Large intestine (tissue), 3 donors: Measurements from ENCODE around the gene ITGA8. TPM values are rescaled to one million over a fixed set of nuclear protein-coding genes. Genes with fewer than 3 reads are reported as not detected.

Experiments
- DNase-seq, 2 donors: peaks; one replicate each; pipeline versions ENCODE4 v3.0.0 to v3.0.0-alpha.2; 2013
- H3K27ac ChIP-seq: one replicate; pipeline ENCODE4 v1.5.1; 2013; ENCODE audit warnings: low read length
- H3K27me3 ChIP-seq: 2 replicates; pipeline ENCODE4 v1.6.1; 2013; ENCODE audit warnings: low read length; ENCODE audit not compliant: control insufficient read depth, insufficient read depth
- H3K36me3 ChIP-seq: 2 replicates; pipeline ENCODE4 v1.6.1; 2013; ENCODE audit warnings: low read length; ENCODE audit not compliant: control insufficient read depth, insufficient read depth
- H3K4me1 ChIP-seq: one replicate; pipeline ENCODE4 v1.6.1; 2013; ENCODE audit warnings: low read length; ENCODE audit not compliant: control insufficient read depth, insufficient read depth
- H3K4me3 ChIP-seq: one replicate; pipeline ENCODE4 v1.5.1; 2013; ENCODE audit warnings: low read length
- H3K9me3 ChIP-seq: one replicate; pipeline ENCODE4 v1.6.1; 2013; ENCODE audit warnings: mild to moderate bottlenecking, low read depth, low read length, moderate library complexity; ENCODE audit not compliant: control insufficient read depth
- WGBS: methylation state at CpG from one replicate; pipeline ENCODE4 v1.1.5; 2013; ENCODE audit warnings: low lambda C conversion rate; ENCODE audit not compliant: insufficient coverage; 5-methylcytosine and 5-hydroxymethylcytosine counted together
- polyA plus RNA-seq: library from polyadenylated mRNA; unstranded; fragments of 120-200 nt; gene quantifications from one replicate; pipeline ENCODE4 v1.2.1, GENCODE V29; 2013

Gene ITGA8
- polyA plus RNA-seq, 1 donor: 9.5 TPM

GRCh38 chr10:15719049-15719898 is 448 bp downstream of the ITGA8 start:
- Histone ChIP-seq H3K27me3 (peaks cover 35% of the 10 kb centered on the region), H3K9me3 (no peaks in the 10 kb centered on the region), H3K27ac (no peak overlapping the region), H3K36me3 (no peaks in the 10 kb centered on the region), H3K4me3 (peak overlapping the region; percentile 40), H3K4me1 (no peaks in the 10 kb centered on the region)
- peak in 1 of 2 donors; percentile 14 for DNase-seq
- WGBS: no CpG with 5 or more reads among the region's 67 CpGs

- WGBS: no CpG with 5 or more reads among the region's 17 CpGs
- Histone ChIP-seq H3K4me1 (no peaks in the 10 kb centered on the region), H3K36me3 (no peaks in the 10 kb centered on the region), H3K27me3 (peaks cover 35% of the 10 kb centered on the region), H3K4me3 (peak overlapping the region; percentile 40), H3K9me3 (no peaks in the 10 kb centered on the region), H3K27ac (no peak overlapping the region)
- peak in 1 of 2 donors; percentile 18 for DNase-seq
Measured at GRCh38 chr10:15718694-15719048, 1.1 kb downstream of the ITGA8 start.

GRCh38 chr10:15715619-15716227 is 4.0 kb downstream of the ITGA8 start:
- Histone ChIP-seq H3K27ac (no peak overlapping the region), H3K27me3 (peaks cover 24% of the 10 kb centered on the region), H3K4me3 (no peak overlapping the region), H3K36me3 (no peaks in the 10 kb centered on the region), H3K4me1 (no peaks in the 10 kb centered on the region), H3K9me3 (no peaks in the 10 kb centered on the region)
- WGBS: no CpG with 5 or more reads among the region's 5 CpGs
- peak in 1 of 2 donors; percentile 6 for DNase-seq

- Histone ChIP-seq H3K4me1 (no peaks in the 10 kb centered on the region), H3K36me3 (no peaks in the 10 kb centered on the region), H3K27ac (no peak overlapping the region), H3K4me3 (no peak overlapping the region), H3K27me3 (peaks cover 19% of the 10 kb centered on the region), H3K9me3 (no peaks in the 10 kb centered on the region)
- DNase-seq: no peak
- 100% methylated on average over 1 of the region's 5 CpGs for WGBS
Measured at GRCh38 chr10:15714847-15715246, 4.9 kb downstream of the ITGA8 start.

GRCh38 chr10:15712883-15713282 is 6.8 kb downstream of the ITGA8 start:
- no CpG with 5 or more reads among the region's 2 CpGs for WGBS
- Histone ChIP-seq H3K27ac (no peak overlapping the region), H3K9me3 (no peaks in the 10 kb centered on the region), H3K27me3 (peaks cover 3% of the 10 kb centered on the region), H3K36me3 (no peaks in the 10 kb centered on the region), H3K4me1 (no peaks in the 10 kb centered on the region), H3K4me3 (no peak overlapping the region)
- no peak for DNase-seq

GRCh38 chr10:15710455-15710854 is 9.3 kb downstream of the ITGA8 start:
- Histone ChIP-seq H3K36me3 (no peaks in the 10 kb centered on the region), H3K27me3 (no peaks in the 10 kb centered on the region), H3K27ac (no peak overlapping the region), H3K9me3 (no peaks in the 10 kb centered on the region), H3K4me1 (no peaks in the 10 kb centered on the region), H3K4me3 (no peak overlapping the region)
- WGBS: no CpG with 5 or more reads among the region's 5 CpGs
- no peak for DNase-seq

- no peak for DNase-seq
- Histone ChIP-seq H3K36me3 (no peaks in the 10 kb centered on the region), H3K4me1 (no peaks in the 10 kb centered on the region), H3K27ac (no peak overlapping the region), H3K27me3 (no peaks in the 10 kb centered on the region), H3K9me3 (no peaks in the 10 kb centered on the region), H3K4me3 (no peak overlapping the region)
- 83% methylated on average over 1 of the region's 1 CpG for WGBS
Measured at GRCh38 chr10:15705298-15705697, 14.4 kb downstream of the ITGA8 start.

GRCh38 chr10:15704581-15704968 is 15.1 kb downstream of the ITGA8 start:
- Histone ChIP-seq H3K4me3 (no peak overlapping the region), H3K4me1 (no peaks in the 10 kb centered on the region), H3K27ac (no peak overlapping the region), H3K9me3 (no peaks in the 10 kb centered on the region), H3K36me3 (no peaks in the 10 kb centered on the region), H3K27me3 (no peaks in the 10 kb centered on the region)
- WGBS: no CpG with 5 or more reads among the region's 2 CpGs
- DNase-seq: no peak

GRCh38 chr10:15703944-15704580 is 15.7 kb downstream of the ITGA8 start:
- Histone ChIP-seq H3K27ac (no peak overlapping the region), H3K27me3 (no peaks in the 10 kb centered on the region), H3K36me3 (no peaks in the 10 kb centered on the region), H3K9me3 (no peaks in the 10 kb centered on the region), H3K4me3 (no peak overlapping the region), H3K4me1 (no peaks in the 10 kb centered on the region)
- WGBS: 93% methylated on average over 2 of the region's 4 CpGs
- no peak for DNase-seq

- no peak overlapping the region for H3K4me3 ChIP-seq
- WGBS: 80% methylated on average over 1 of the region's 4 CpGs
- no peak overlapping the region for H3K27ac ChIP-seq
- no peaks in the 10 kb centered on the region for H3K27me3 ChIP-seq
- no peaks in the 10 kb centered on the region for H3K4me1 ChIP-seq
- no peaks in the 10 kb centered on the region for H3K36me3 ChIP-seq
- no peak for DNase-seq
- H3K9me3 ChIP-seq: no peaks in the 10 kb centered on the region
Measured at GRCh38 chr10:15703151-15703880, 16.4 kb downstream of the ITGA8 start.
